Central memory CD8-positive, alpha-beta T cell (primary cell): ENCODE data around the gene LMTK2.
A peak's percentile ranks its signal among the peaks of the same experiment; 100 is the strongest.
"Not testable (repeated sequence)": the region's sequence is repeated elsewhere in the genome, so short reads cannot be mapped to it uniquely, and the experiment has no call there.

ENCODE experiments used
- ATAC-seq: fragments of 150-1000 bp; cut with Tn5 transposase; replicated peaks from 2 replicates; pipeline ENCODE4 v1.10.0; 2022; ENCODE audit warnings: mild to moderate bottlenecking, moderate FRiP score, moderate number of reproducible peaks; ENCODE audit not compliant: poor library complexity, severe bottlenecking; ENCODE audit errors: extremely low read depth
- DNase-seq, 2 donors: peaks; one replicate each; pipeline ENCODE4 v3.0.0; 2021; ENCODE audit warnings: low spot score in 2 of 2
- H3K27ac Mint-ChIP-seq: one replicate; pipeline ENCODE4 v1.8.0; 2022; ENCODE audit warnings: low read depth, mild to moderate bottlenecking, moderate library complexity, mixed read lengths
- H3K27me3 Mint-ChIP-seq: one replicate; pipeline ENCODE4 v1.8.0; 2022; ENCODE audit warnings: mixed read lengths
- H3K36me3 Mint-ChIP-seq: one replicate; pipeline ENCODE4 v1.8.0; 2022; ENCODE audit warnings: mild to moderate bottlenecking, moderate library complexity, mixed read lengths; ENCODE audit not compliant: insufficient read depth
- H3K4me1 Mint-ChIP-seq: one replicate; pipeline ENCODE4 v1.8.0; 2022; ENCODE audit warnings: mixed read lengths
- H3K4me3 Mint-ChIP-seq: one replicate; pipeline ENCODE4 v1.8.0; 2022; ENCODE audit warnings: mild to moderate bottlenecking, moderate library complexity, mixed read lengths
- H3K9me3 Mint-ChIP-seq: one replicate; pipeline ENCODE4 v1.8.0; 2022; ENCODE audit warnings: mixed read lengths

Gene LMTK2

DNA sequence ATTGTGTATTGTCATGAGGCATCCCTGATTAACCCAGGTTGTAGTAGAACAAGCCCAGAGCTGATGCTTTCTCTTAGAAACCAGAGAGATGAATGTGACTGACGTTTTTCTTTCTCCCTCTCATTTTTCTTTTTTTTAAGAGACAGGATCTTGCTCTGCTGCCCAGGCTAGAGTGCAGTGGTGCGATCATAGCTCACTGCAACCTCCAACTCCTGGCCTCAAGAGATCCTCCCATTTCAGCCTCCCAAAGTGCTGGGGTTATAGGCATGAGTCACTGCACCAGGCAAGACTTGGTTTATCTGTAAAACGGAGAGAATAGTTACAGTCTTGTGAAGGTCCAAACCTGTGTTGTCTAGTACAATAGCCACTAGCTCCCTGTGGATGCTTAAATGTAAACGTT lies 5.4 kb downstream of the LMTK2 start:
- H3K4me1 Mint-ChIP-seq, result peaks cover 60% of the 10 kb centered on the region
- DNase-seq (no peak), ATAC-seq (no peak)
- H3K27ac Mint-ChIP-seq, result no peak overlapping the region
- no peaks in the 10 kb centered on the region for H3K27me3 Mint-ChIP-seq
- H3K9me3 Mint-ChIP-seq, result no peaks in the 10 kb centered on the region
- peaks cover 2% of the 10 kb centered on the region for H3K36me3 Mint-ChIP-seq
- H3K4me3 Mint-ChIP-seq, result no peak overlapping the region

DNA sequence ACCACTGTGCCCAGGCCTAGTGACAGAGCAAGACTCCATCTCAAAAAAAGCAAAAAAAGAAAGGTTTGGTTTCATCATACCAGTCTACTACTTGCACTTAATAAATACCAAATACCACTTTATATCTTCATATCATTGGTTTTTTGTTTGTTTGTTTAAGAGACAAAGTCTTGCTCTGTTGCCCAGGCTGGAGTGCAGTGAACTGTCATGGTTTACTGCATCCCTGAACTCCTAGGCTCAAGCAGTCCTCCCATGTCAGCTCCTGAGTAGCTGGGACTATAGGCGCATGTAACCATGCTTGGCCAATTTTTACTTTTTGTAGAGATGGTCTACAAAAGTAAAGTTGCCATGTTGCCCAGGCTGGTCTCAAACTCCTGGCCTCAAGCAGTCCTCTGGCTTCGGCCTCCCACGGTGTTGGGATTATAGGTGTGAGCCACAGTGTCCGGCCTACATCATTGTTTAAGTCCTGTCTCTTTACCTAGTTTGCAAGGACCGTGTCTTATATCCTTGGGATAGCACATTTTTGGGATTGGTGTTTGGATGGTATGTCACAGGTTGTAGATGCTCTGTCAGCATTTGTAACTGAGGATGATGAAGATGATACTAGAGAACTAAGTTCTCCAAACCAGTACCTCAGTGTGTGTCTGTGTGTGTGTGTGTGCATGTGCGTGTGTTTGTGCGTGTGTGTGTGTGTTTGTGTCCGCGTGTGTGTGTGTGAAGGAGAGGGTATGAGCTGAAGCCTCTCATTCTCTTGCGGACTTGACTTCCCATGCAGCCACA lies 9.3 kb downstream of the LMTK2 start:
- no peaks in the 10 kb centered on the region for H3K27me3 Mint-ChIP-seq
- no peak overlapping the region for H3K4me3 Mint-ChIP-seq
- no peaks in the 10 kb centered on the region for H3K9me3 Mint-ChIP-seq
- H3K36me3 Mint-ChIP-seq, result peaks cover 8% of the 10 kb centered on the region
- no peak for ATAC-seq
- no peak for DNase-seq
- peak overlapping the region; percentile 66 for H3K27ac Mint-ChIP-seq
- peaks cover 41% of the 10 kb centered on the region for H3K4me1 Mint-ChIP-seq

DNA sequence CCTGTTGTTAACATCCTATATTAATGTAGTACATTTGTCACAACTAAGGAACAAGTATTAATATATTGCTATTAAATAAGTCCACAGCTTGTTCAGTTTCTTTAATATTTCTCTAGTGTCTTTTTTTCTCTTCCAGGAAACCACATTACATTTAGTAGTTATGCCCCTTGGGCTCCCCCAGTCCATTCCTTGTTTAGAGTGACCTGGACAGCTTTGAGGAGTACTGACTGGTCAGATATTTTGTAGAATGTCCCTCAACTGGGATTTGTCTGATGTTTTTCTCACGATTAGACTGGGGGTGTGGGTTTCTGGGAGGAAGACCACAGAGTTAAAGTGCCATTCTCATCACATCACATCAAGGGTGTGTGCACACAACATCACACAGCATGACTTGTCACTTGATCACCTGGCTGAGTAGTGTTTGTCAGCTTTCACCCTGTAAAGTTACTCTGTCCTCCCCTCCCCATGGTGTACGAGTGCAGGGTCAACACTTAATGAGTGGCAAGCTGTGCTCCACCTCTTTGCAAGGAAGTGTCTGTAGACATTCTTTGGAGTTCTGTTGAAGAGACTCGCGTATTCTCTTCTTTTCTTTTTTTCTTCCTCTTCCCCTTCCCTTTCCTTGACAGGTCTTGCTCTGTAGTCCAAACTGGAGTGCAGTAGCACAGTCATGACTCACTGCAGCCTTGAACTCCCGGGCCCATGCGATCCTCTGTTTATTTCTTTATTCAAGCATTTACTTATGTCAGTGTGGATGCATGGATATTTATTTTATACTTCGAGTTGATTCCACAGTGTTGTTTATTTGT lies 10.2 kb downstream of the LMTK2 start:
- H3K27me3 Mint-ChIP-seq, result no peaks in the 10 kb centered on the region
- peaks cover 8% of the 10 kb centered on the region for H3K36me3 Mint-ChIP-seq
- no peaks in the 10 kb centered on the region for H3K9me3 Mint-ChIP-seq
- DNase-seq, result no peak
- no peak for ATAC-seq
- H3K4me1 Mint-ChIP-seq, result peaks cover 32% of the 10 kb centered on the region
- H3K27ac Mint-ChIP-seq, result no peak overlapping the region
- H3K4me3 Mint-ChIP-seq, result no peak overlapping the region

DNA sequence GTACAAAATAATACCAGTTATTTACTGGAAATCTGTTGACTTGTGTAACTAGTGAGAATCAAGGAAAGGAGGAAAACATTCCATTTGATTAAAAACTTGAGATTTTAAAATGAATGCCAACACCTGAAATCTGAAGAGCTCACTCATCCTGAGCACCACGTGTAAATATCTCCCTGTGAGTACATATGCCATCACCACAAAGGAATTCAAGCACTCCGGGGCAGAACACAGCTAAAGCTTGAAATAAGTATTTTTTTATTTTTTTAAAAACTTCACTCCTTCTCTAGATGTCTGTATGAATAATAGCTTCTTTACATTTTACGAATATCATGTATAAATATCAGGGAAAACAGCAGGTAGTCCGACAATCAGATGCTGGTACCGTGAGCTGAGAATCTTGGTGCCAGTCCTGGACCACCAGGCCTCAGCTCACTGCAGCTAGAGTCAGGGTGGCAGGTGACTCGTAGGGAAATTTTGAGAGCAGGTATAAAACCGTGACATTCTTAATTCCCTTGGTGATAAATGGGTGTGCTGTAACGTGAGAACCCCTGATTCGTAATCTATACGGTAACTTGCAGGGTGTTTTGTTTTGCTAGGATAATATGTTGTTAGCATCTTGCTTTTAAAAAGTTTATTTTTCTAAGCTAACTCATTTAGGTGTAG lies 12.7 kb downstream of the LMTK2 start:
- no peaks in the 10 kb centered on the region for H3K9me3 Mint-ChIP-seq
- H3K4me1 Mint-ChIP-seq, result peaks cover 44% of the 10 kb centered on the region
- DNase-seq (no peak), ATAC-seq (no peak)
- H3K27me3 Mint-ChIP-seq, result no peaks in the 10 kb centered on the region
- no peak overlapping the region for H3K27ac Mint-ChIP-seq
- H3K4me3 Mint-ChIP-seq, result no peak overlapping the region
- peaks cover 8% of the 10 kb centered on the region for H3K36me3 Mint-ChIP-seq

DNA sequence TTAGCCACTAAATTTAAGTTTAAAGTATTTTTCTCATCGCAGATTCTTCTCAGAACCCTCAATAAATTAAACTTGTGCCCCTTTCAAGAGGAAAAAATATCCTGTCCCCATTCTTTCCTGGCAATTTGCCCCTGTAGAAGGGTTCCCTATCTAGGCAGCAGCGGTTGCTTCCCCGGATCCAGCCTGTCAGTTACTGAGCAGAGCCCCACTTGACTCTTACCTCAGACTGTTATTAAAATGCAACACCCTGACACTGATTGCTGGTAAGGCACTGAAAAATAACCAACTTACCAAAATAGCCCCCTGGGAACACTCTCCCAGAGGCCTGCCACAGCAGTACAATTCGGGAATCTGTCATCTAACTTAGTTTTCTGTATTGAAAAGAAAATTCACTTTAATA lies 13.9 kb downstream of the LMTK2 start:
- no peak overlapping the region for H3K27ac Mint-ChIP-seq
- ATAC-seq, result no peak
- peaks cover 8% of the 10 kb centered on the region for H3K36me3 Mint-ChIP-seq
- no peak overlapping the region for H3K4me3 Mint-ChIP-seq
- H3K4me1 Mint-ChIP-seq, result peaks cover 39% of the 10 kb centered on the region
- no peaks in the 10 kb centered on the region for H3K27me3 Mint-ChIP-seq
- no peaks in the 10 kb centered on the region for H3K9me3 Mint-ChIP-seq
- no peak for DNase-seq

DNA sequence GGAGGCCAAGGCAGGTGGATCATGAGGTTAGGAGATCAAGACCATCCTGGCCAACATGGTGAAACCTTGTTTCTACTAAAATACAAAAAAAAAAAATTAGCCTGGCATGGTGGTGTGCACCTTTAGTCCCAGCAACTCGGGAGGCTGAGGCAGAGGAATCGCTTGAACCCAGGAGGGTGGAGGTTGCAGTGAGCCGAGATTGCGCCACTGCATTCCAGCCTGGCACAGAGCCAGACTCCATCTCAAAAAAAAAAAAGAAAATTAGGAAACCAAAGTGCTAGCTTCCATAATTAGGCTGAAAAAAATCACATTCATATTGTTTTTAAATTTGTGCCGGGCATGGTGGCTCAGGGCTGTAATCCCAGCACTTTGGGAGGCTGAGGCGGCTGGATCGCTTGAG lies 14.7 kb downstream of the LMTK2 start:
- not testable (repeated sequence) for H3K9me3 Mint-ChIP-seq, ATAC-seq, H3K27ac Mint-ChIP-seq

DNA sequence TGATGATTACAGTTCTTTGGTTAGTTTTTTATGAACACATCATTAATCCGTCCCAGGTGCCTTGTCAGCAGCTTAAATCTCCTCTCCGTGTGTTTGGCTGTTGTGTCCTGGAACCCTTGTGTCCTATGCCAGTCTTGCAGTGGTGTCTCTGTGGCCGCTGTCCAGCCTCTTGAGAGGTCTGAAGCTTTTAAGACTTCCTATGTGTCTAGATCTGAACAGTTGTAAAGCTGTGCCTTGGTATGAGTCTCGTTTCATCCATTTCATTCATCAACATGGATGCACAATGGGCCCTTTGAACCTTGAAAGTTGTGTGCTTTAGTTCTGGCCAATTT lies 16.7 kb downstream of the LMTK2 start:
- no peak for DNase-seq
- Mint-ChIP-seq H3K27me3 (no peaks in the 10 kb centered on the region), H3K27ac (no peak overlapping the region)

More for the DNA sequence above, 14.7 kb downstream of the LMTK2 start:
- H3K27me3 Mint-ChIP-seq, DNase-seq, H3K4me3 Mint-ChIP-seq, H3K36me3 Mint-ChIP-seq: not testable (repeated sequence)
- peaks cover 42% of the 10 kb centered on the region for H3K4me1 Mint-ChIP-seq

DNA sequence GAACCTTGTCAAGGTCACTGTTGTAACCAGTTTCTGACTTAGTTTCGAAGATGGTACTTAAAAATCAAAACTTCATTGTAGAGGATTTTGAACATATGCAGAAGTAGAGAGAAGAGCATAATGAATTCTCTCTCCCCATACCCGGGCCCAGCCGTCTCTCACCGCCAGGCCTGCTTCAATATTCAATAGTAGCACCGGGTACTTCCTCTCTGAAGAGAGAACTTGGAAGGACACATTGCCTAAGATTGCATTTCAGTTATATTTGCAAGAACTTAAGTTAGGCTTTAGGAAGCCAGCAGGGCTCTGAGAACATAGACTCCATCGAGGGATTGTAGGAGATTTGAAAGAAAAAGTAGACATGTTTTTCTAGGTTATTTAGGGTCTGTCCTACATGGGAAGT lies 19.1 kb downstream of the LMTK2 start:
- no peaks in the 10 kb centered on the region for H3K9me3 Mint-ChIP-seq
- ATAC-seq, result no peak
- peaks cover 57% of the 10 kb centered on the region for H3K4me1 Mint-ChIP-seq
- no peak overlapping the region for H3K4me3 Mint-ChIP-seq
- no peaks in the 10 kb centered on the region for H3K27me3 Mint-ChIP-seq
- H3K36me3 Mint-ChIP-seq, result no peaks in the 10 kb centered on the region
- no peak for DNase-seq
- no peak overlapping the region for H3K27ac Mint-ChIP-seq

More for the DNA sequence above, 16.7 kb downstream of the LMTK2 start:
- Mint-ChIP-seq H3K36me3 (peaks cover 5% of the 10 kb centered on the region), H3K4me1 (peaks cover 44% of the 10 kb centered on the region), H3K4me3 (no peak overlapping the region), H3K9me3 (no peaks in the 10 kb centered on the region)
- ATAC-seq, result no peak

DNA sequence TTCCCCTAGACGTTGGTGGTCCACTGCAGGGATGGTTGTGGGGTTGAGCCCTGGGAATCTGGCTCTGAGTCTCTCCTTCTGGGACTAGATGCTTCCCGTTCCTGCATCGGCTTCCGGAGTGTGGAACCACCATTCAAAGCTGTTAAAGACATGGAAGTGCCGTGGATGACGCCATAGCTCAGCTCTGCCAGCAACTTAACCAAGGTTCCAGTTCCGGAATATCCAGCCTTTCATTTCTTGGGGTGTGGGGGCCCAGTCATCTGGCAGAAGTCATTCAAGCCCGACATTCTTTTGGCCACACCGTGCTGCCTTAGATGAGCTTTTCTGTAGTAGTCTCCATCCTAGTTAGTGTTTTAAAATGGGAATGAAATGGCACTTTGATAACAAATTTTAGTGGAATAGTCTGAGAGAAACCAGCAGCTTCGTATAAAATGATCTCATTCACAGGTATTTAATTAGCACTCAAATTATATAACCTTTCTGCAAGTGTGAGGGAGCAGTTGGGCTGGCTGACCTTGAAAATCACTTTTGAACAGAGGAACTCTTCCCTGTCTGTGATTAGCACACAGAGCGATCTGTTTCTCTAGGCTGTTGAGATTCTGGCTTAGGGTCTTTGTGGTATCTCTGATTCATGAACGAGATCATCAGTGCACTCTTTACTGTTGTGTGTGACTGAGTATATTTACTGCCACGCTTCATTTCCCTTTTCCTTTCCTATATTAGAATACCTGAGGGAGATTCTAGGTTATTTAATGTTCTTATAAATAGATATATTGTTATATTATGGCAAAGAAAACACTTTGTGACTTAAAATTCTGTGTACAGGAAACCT lies 19.9 kb downstream of the LMTK2 start:
- Mint-ChIP-seq H3K9me3 (no peaks in the 10 kb centered on the region), H3K27ac (no peak overlapping the region), H3K4me3 (no peak overlapping the region), H3K4me1 (peaks cover 64% of the 10 kb centered on the region), H3K36me3 (no peaks in the 10 kb centered on the region), H3K27me3 (no peaks in the 10 kb centered on the region)
- DNase-seq (no peak), ATAC-seq (no peak)

DNA sequence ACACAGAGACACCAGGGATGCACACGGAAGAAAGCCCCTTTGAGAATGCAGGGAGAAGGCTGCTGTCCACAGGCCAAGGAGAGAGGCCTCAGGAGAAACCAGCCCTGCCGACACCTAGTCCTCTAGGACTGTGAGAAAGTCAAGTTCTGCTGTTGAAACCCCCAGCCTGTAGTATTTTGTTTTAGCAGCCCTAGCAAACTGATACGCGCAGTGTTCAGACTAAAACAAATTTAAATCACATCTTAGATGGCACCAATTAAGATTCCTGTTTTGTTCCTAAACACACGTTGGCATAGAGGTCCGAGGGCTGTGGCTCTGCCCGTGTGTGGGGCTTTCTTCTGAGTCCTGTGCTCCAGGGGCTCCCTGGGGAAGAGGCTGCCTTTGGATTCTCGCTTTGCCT lies 21.7 kb downstream of the LMTK2 start:
- H3K27me3 Mint-ChIP-seq, result no peaks in the 10 kb centered on the region
- ATAC-seq (no peak), DNase-seq (no peak)
- H3K27ac Mint-ChIP-seq, result no peak overlapping the region
- H3K9me3 Mint-ChIP-seq, result no peaks in the 10 kb centered on the region
- H3K4me3 Mint-ChIP-seq, result no peak overlapping the region
- peaks cover 3% of the 10 kb centered on the region for H3K36me3 Mint-ChIP-seq
- H3K4me1 Mint-ChIP-seq, result peaks cover 68% of the 10 kb centered on the region

DNA sequence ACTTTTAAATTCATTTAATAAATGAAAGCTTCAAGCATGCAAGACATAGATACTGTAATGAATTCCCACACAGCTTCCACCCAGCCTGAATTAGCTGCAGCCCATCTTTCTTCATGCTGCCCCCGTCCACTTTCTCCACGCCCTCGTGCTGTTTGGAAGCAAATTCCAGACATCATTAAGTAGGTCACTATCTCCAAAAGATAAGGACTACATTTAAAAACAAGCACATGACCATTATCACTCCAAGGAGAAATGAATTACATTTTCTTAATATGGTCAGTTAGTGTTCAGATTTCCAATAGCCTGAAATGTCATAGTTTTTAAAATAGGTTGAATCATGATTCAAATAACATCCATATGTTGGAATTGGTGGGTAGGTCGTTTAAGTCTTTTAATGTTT lies 24.3 kb downstream of the LMTK2 start:
- Mint-ChIP-seq H3K4me1 (peaks cover 66% of the 10 kb centered on the region), H3K4me3 (no peak overlapping the region), H3K27me3 (no peaks in the 10 kb centered on the region), H3K27ac (peak overlapping the region; percentile 22), H3K9me3 (no peaks in the 10 kb centered on the region), H3K36me3 (peaks cover 4% of the 10 kb centered on the region)
- ATAC-seq (no peak), DNase-seq (no peak)

DNA sequence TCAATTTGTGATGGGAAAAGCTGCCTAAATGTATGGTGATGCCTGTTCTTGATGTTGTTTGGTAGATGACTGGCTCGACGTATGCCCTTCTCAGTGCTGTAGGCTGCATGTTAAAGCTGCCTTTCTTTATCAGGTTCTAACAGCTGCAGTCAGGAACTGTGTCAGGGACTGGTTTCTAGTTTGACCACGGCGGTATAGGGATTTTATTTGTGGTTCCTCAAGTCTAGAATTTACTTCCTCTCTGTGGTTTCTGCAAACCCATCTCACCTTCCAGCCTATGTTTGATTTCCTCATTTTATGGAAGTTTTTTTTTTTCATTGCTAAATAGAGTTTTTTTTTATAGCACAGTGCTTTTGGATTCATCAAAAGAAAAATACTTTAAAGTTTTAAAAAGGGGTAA lies 26.5 kb downstream of the LMTK2 start:
- Mint-ChIP-seq H3K27me3 (no peaks in the 10 kb centered on the region), H3K36me3 (peaks cover 4% of the 10 kb centered on the region), H3K4me1 (peaks cover 70% of the 10 kb centered on the region), H3K9me3 (no peaks in the 10 kb centered on the region), H3K27ac (peak overlapping the region; percentile 75), H3K4me3 (peak overlapping the region; percentile 57)
- ATAC-seq (peak; percentile 57), DNase-seq (peak in 1 of 2 donors; percentile 12)
